ENCODE measurements around the gene SLC25A21. TPM values are rescaled to one million over a fixed set of nuclear protein-coding genes. Genes with fewer than 3 reads are reported as not detected.

The SLC25A21 gene
- total and polyA plus RNA-seq, 9 donors = 0.85 to 3.3 (median 1.1) TPM

GRCh38 chr14:36844443-36845195 lies 327.8 kb downstream of the SLC25A21 start:
- DNase-seq = no peak
- Histone ChIP-seq H3K4me3 (ENCODE audit: low read length) (no peak overlapping the region), H3K36me3 (ENCODE audit: control insufficient read depth, insufficient read depth, low read length) (no peaks in the 10 kb centered on the region), H3K27me3 (ENCODE audit: control insufficient read depth, insufficient read depth, low read length) (no peaks in the 10 kb centered on the region), H3K9me3 (replicated peaks; ENCODE audit: control insufficient read depth, low read depth, low read length) (no peaks in the 10 kb centered on the region), H3K4me1 (ENCODE audit: control insufficient read depth, insufficient read depth, low read length) (no peaks in the 10 kb centered on the region), H3K27ac (ENCODE audit: low read length) (no peak overlapping the region)
- WGBS (ENCODE audit: insufficient coverage) = 8% methylated on average over 2 of the region's 6 CpGs

- WGBS (ENCODE audit: insufficient coverage) = 82% methylated on average over 1 of the region's 1 CpG
Observed at GRCh38 chr14:36843410-36843809, 329.0 kb downstream of the SLC25A21 start.

GRCh38 chr14:36835128-36835527 lies 337.3 kb downstream of the SLC25A21 start:
- Histone ChIP-seq H3K27me3 (ENCODE audit: control insufficient read depth, insufficient read depth, low read length) (no peaks in the 10 kb centered on the region), H3K4me1 (ENCODE audit: control insufficient read depth, insufficient read depth, low read length) (no peaks in the 10 kb centered on the region), H3K9me3 (replicated peaks; ENCODE audit: control insufficient read depth, low read depth, low read length) (no peaks in the 10 kb centered on the region), H3K4me3 (ENCODE audit: low read length) (no peak overlapping the region), H3K27ac (ENCODE audit: low read length) (no peak overlapping the region), H3K36me3 (ENCODE audit: control insufficient read depth, insufficient read depth, low read length) (no peaks in the 10 kb centered on the region)
- no peak for DNase-seq
- 33% methylated on average over 1 of the region's 2 CpGs for WGBS (ENCODE audit: insufficient coverage)

More at GRCh38 chr14:36843410-36843809, 329.0 kb downstream of the SLC25A21 start:
- Histone ChIP-seq H3K9me3 (replicated peaks; ENCODE audit: control insufficient read depth, low read depth, low read length) (no peaks in the 10 kb centered on the region), H3K27ac (ENCODE audit: low read length) (no peak overlapping the region), H3K36me3 (ENCODE audit: control insufficient read depth, insufficient read depth, low read length) (no peaks in the 10 kb centered on the region), H3K4me1 (ENCODE audit: control insufficient read depth, insufficient read depth, low read length) (no peaks in the 10 kb centered on the region), H3K27me3 (ENCODE audit: control insufficient read depth, insufficient read depth, low read length) (no peaks in the 10 kb centered on the region), H3K4me3 (ENCODE audit: low read length) (no peak overlapping the region)
- no peak for DNase-seq

GRCh38 chr14:36834293-36834692 lies 338.1 kb downstream of the SLC25A21 start:
- DNase-seq = no peak
- WGBS (ENCODE audit: insufficient coverage) = no CpG with 5 or more reads among the region's 2 CpGs
- no peaks in the 10 kb centered on the region for H3K36me3 ChIP-seq (ENCODE audit: control insufficient read depth, insufficient read depth, low read length)
- H3K4me1 ChIP-seq (ENCODE audit: control insufficient read depth, insufficient read depth, low read length) = no peaks in the 10 kb centered on the region
- H3K4me3 ChIP-seq (ENCODE audit: low read length) = no peak overlapping the region
- H3K27ac ChIP-seq (ENCODE audit: low read length) = no peak overlapping the region
- H3K27me3 ChIP-seq (ENCODE audit: control insufficient read depth, insufficient read depth, low read length) = no peaks in the 10 kb centered on the region
- no peaks in the 10 kb centered on the region for H3K9me3 ChIP-seq (replicated peaks; ENCODE audit: control insufficient read depth, low read depth, low read length)

GRCh38 chr14:36829547-36829946 lies 342.9 kb downstream of the SLC25A21 start:
- Histone ChIP-seq H3K36me3 (ENCODE audit: control insufficient read depth, insufficient read depth, low read length) (no peaks in the 10 kb centered on the region), H3K4me1 (ENCODE audit: control insufficient read depth, insufficient read depth, low read length) (no peaks in the 10 kb centered on the region), H3K4me3 (ENCODE audit: low read length) (no peak overlapping the region), H3K9me3 (replicated peaks; ENCODE audit: control insufficient read depth, low read depth, low read length) (no peaks in the 10 kb centered on the region), H3K27ac (ENCODE audit: low read length) (no peak overlapping the region), H3K27me3 (ENCODE audit: control insufficient read depth, insufficient read depth, low read length) (no peaks in the 10 kb centered on the region)
- DNase-seq = no peak
- no CpG with 5 or more reads among the region's 3 CpGs for WGBS (ENCODE audit: insufficient coverage)

- H3K36me3 ChIP-seq (ENCODE audit: control insufficient read depth, insufficient read depth, low read length) = no peaks in the 10 kb centered on the region
- no peak overlapping the region for H3K27ac ChIP-seq (ENCODE audit: low read length)
- no peaks in the 10 kb centered on the region for H3K4me1 ChIP-seq (ENCODE audit: control insufficient read depth, insufficient read depth, low read length)
- H3K4me3 ChIP-seq (ENCODE audit: low read length) = no peak overlapping the region
- DNase-seq = no peak
- no peaks in the 10 kb centered on the region for H3K9me3 ChIP-seq (replicated peaks; ENCODE audit: control insufficient read depth, low read depth, low read length)
- WGBS (ENCODE audit: insufficient coverage) = 0% methylated on average over 1 of the region's 2 CpGs
- H3K27me3 ChIP-seq (ENCODE audit: control insufficient read depth, insufficient read depth, low read length) = no peaks in the 10 kb centered on the region
Observed at GRCh38 chr14:36827861-36828260, 344.5 kb downstream of the SLC25A21 start.

GRCh38 chr14:36826614-36827013 lies 345.8 kb downstream of the SLC25A21 start:
- no peak overlapping the region for H3K4me3 ChIP-seq (ENCODE audit: low read length)
- H3K27ac ChIP-seq (ENCODE audit: low read length) = no peak overlapping the region
- H3K27me3 ChIP-seq (ENCODE audit: control insufficient read depth, insufficient read depth, low read length) = no peaks in the 10 kb centered on the region
- H3K9me3 ChIP-seq (replicated peaks; ENCODE audit: control insufficient read depth, low read depth, low read length) = no peaks in the 10 kb centered on the region
- no peaks in the 10 kb centered on the region for H3K36me3 ChIP-seq (ENCODE audit: control insufficient read depth, insufficient read depth, low read length)
- no CpG with 5 or more reads among the region's 6 CpGs for WGBS (ENCODE audit: insufficient coverage)
- no peaks in the 10 kb centered on the region for H3K4me1 ChIP-seq (ENCODE audit: control insufficient read depth, insufficient read depth, low read length)
- no peak for DNase-seq

- 90% methylated on average over 2 of the region's 4 CpGs for WGBS (ENCODE audit: insufficient coverage)
- no peaks in the 10 kb centered on the region for H3K27me3 ChIP-seq (ENCODE audit: control insufficient read depth, insufficient read depth, low read length)
Observed at GRCh38 chr14:36824854-36825253, 347.6 kb downstream of the SLC25A21 start.

GRCh38 chr14:36823651-36824050 lies 348.8 kb downstream of the SLC25A21 start:
- 50% methylated on average over 2 of the region's 4 CpGs for WGBS (ENCODE audit: insufficient coverage)
- Histone ChIP-seq H3K4me1 (ENCODE audit: control insufficient read depth, insufficient read depth, low read length) (no peaks in the 10 kb centered on the region), H3K36me3 (ENCODE audit: control insufficient read depth, insufficient read depth, low read length) (no peaks in the 10 kb centered on the region), H3K27ac (ENCODE audit: low read length) (no peak overlapping the region), H3K4me3 (ENCODE audit: low read length) (no peak overlapping the region), H3K9me3 (replicated peaks; ENCODE audit: control insufficient read depth, low read depth, low read length) (no peaks in the 10 kb centered on the region), H3K27me3 (ENCODE audit: control insufficient read depth, insufficient read depth, low read length) (no peaks in the 10 kb centered on the region)
- DNase-seq = no peak

More at GRCh38 chr14:36824854-36825253, 347.6 kb downstream of the SLC25A21 start:
- no peak for DNase-seq
- Histone ChIP-seq H3K36me3 (ENCODE audit: control insufficient read depth, insufficient read depth, low read length) (no peaks in the 10 kb centered on the region), H3K27ac (ENCODE audit: low read length) (no peak overlapping the region), H3K4me3 (ENCODE audit: low read length) (no peak overlapping the region), H3K9me3 (replicated peaks; ENCODE audit: control insufficient read depth, low read depth, low read length) (no peaks in the 10 kb centered on the region), H3K4me1 (ENCODE audit: control insufficient read depth, insufficient read depth, low read length) (no peaks in the 10 kb centered on the region)

GRCh38 chr14:36822685-36823084 lies 349.7 kb downstream of the SLC25A21 start:
- H3K9me3 ChIP-seq (replicated peaks; ENCODE audit: control insufficient read depth, low read depth, low read length) = no peaks in the 10 kb centered on the region
- no peaks in the 10 kb centered on the region for H3K27me3 ChIP-seq (ENCODE audit: control insufficient read depth, insufficient read depth, low read length)
- H3K4me3 ChIP-seq (ENCODE audit: low read length) = no peak overlapping the region
- no peak for DNase-seq
- no peaks in the 10 kb centered on the region for H3K36me3 ChIP-seq (ENCODE audit: control insufficient read depth, insufficient read depth, low read length)
- H3K27ac ChIP-seq (ENCODE audit: low read length) = no peak overlapping the region
- no peaks in the 10 kb centered on the region for H3K4me1 ChIP-seq (ENCODE audit: control insufficient read depth, insufficient read depth, low read length)

- Histone ChIP-seq H3K27ac (ENCODE audit: low read length) (no peak overlapping the region), H3K27me3 (ENCODE audit: control insufficient read depth, insufficient read depth, low read length) (no peaks in the 10 kb centered on the region), H3K36me3 (ENCODE audit: control insufficient read depth, insufficient read depth, low read length) (no peaks in the 10 kb centered on the region), H3K4me1 (ENCODE audit: control insufficient read depth, insufficient read depth, low read length) (no peaks in the 10 kb centered on the region), H3K4me3 (ENCODE audit: low read length) (no peak overlapping the region), H3K9me3 (replicated peaks; ENCODE audit: control insufficient read depth, low read depth, low read length) (no peaks in the 10 kb centered on the region)
- no peak for DNase-seq
- WGBS (ENCODE audit: insufficient coverage) = no CpG with 5 or more reads among the region's 1 CpG
Observed at GRCh38 chr14:36820901-36821300, 351.5 kb downstream of the SLC25A21 start.

All from muscle of leg (tissue), 11 donors.